NOMO-1 treated with dmso at 0.1 percent for 144 hours (cell line): ENCODE results near the gene OPRL1.

Source experiments
- DNase-seq: peaks from one replicate; lab custom pipeline; 2025; ENCODE audit not compliant: unreplicated experiment; lab: John Stamatoyannopoulos, UW

The OPRL1 gene

GRCh38 chr20:64042054-64042781 is 37.7 kb upstream of the OPRL1 start:
- no peak for DNase-seq

GRCh38 chr20:64043768-64044167 is 36.1 kb upstream of the OPRL1 start:
- no peak for DNase-seq

- no peak for DNase-seq
Measured at GRCh38 chr20:64044484-64045247, 35.2 kb upstream of the OPRL1 start.

DNA sequence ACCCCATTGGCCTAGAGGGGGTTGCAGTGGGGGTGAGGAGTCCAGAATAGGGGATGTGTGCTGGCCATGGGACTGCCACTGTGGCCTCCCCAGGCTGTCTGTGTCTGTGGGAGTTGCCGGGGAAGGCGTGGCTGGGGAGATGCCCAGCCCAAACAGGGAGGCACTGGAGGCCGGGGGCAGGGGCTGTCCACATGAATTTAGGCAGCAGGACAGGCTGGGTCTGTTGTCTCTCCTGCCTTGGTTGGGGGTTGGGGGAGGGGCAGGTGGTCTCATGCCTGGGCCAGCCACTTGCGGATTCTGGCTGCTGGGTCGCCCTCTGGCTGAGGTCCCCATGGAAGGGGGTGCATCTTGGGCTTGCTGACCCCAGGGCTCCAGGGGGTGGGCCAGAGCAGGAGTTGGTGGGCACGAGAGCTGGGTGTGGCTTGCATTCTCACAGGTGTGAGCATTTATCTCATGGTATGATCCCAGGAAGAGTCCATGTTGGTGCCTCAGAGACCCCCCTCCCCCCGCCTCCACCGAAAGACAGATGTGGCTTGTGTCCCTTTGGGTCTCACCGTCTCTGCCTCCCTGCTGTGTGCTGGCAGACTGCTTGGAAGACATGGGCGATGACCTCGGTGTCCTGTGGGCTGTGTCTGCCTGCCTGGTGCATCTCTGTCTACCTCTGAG is 34.4 kb upstream of the OPRL1 start:
- no peak for DNase-seq

DNA sequence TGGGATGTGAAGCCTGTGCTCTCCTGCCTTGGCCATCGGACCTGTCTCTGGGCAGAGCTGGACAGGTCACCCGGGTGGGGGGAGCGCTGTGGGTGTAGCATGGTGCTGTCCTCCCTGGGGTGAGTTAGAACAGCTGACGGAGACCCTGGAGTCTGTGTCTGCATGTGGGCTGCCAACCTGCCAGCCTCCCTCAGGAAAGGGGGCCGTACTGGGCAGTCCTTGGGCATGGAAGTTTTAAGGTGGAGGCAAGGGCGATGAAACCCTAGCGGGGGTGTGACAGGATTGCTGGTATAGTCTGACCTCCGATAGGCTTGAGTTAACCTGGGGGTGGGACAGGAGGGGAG is 32.9 kb upstream of the OPRL1 start:
- DNase-seq = no peak

GRCh38 chr20:64047968-64048401 is 31.9 kb upstream of the OPRL1 start:
- DNase-seq = no peak

- no peak for DNase-seq
Measured at GRCh38 chr20:64048402-64049044, 31.4 kb upstream of the OPRL1 start.

DNA sequence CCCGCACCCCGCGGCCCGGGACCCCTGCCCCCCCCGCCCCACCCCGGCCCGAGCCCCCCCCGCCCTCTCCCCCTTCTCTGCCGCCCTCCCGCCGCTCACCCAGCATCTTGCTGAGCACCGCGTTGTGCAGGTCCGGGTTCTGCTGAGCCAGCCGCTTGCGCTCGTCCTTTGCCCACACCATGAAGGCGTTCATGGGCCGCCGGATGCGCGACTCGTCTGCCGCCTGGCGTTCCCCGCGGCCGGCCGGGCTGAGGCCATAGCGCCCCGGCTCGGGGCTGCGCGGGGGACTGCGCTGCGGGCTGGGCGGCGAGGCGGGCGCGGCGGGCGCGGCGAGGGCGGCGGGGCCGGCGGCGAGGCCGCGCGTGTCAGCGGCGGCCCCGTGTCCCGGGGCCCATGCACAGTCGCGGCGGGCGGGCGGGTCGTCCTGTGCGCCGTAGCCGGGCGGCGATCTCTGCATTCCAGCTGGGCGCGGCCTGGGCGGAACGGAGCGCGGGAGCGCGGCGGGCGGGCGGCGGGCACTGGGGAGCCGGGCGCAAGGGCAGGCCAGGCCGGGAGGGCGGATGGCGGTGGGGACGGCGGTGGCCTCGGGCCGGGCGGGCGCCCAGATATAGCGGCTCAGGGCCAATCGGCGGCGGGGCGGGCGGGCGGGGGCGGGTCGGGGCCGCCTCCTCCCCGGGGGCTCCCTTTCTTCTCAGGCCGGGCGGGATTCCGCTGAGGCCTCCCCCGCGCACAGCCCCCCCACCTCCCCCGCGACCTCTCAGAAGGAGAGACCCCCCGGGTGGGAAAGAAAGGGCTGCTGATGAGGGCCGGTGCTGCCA is 30.6 kb upstream of the OPRL1 start, which contains the start of gene SOX18:
Gene SOX18 (minus strand): TSS at position 580 of the 818 bp plus-strand sequence. CDS start 123 bp downstream, at position 457.
- no peak for DNase-seq

DNA sequence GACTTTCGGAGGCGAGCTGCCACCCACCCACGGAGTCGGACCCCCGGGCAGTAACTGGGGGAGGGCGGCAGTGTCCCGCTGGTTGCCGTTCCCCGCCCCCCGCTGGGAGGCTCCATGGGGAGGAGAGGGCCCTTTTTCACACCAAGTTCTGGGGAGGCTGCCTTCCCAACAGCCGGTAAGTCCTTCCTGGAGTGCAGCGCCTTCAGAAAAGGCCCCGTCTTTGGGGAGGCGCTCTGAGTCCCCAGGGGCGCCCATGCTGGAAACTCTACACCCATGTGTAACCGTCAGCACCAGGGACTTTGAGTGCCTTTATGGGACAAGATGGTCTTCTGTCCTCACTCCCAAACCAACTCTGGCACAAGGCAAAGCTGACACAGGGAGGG is 30.0 kb upstream of the OPRL1 start:
- no peak for DNase-seq

GRCh38 chr20:64050261-64051032 is 29.4 kb upstream of the OPRL1 start:
- no peak for DNase-seq

DNA sequence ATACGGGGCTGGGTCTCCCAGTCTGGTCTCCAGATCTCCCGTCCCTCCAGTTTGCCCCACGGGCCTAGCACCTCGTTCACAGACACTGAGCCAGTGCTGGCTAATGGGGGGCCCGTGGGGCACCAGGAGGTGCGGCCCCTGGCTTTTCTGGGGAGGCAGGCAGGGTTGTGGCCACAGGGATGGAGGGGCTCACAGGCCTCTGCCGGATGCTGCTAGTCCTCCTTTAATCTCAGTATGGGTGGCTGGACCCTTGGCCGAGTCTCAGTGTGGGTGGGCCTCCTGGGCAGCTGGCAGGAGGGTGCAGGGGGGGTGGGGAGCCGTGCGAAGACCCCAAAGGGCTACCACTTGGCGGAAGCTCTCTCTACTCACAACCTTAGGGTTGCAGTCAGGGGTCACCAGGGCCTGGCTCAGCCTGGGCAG is 28.8 kb upstream of the OPRL1 start:
- DNase-seq = no peak

GRCh38 chr20:64051561-64052325 is 28.1 kb upstream of the OPRL1 start:
- no peak for DNase-seq

DNA sequence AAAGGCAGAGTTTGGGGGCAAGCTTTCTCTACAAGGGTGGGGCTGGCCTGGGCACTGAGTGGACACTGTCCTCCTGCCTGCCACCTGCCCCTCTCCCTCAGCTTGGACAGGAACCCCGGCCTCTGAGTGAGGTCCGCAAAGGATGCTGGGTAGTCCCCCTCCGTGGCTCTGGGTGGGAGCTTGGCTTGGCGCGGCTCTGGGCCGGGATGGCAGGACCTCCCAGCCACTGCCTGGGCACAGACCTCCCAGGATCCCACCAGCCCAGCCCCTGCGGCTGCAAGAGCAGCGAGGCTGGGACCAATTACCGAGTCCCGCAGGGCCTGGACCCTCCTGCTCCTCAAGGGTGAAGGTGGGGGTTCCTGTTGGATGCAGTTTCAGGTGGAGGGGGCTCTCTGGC is 27.6 kb upstream of the OPRL1 start:
- no peak for DNase-seq

- no peak for DNase-seq
Measured at GRCh38 chr20:64052987-64053840, 26.7 kb upstream of the OPRL1 start.

DNA sequence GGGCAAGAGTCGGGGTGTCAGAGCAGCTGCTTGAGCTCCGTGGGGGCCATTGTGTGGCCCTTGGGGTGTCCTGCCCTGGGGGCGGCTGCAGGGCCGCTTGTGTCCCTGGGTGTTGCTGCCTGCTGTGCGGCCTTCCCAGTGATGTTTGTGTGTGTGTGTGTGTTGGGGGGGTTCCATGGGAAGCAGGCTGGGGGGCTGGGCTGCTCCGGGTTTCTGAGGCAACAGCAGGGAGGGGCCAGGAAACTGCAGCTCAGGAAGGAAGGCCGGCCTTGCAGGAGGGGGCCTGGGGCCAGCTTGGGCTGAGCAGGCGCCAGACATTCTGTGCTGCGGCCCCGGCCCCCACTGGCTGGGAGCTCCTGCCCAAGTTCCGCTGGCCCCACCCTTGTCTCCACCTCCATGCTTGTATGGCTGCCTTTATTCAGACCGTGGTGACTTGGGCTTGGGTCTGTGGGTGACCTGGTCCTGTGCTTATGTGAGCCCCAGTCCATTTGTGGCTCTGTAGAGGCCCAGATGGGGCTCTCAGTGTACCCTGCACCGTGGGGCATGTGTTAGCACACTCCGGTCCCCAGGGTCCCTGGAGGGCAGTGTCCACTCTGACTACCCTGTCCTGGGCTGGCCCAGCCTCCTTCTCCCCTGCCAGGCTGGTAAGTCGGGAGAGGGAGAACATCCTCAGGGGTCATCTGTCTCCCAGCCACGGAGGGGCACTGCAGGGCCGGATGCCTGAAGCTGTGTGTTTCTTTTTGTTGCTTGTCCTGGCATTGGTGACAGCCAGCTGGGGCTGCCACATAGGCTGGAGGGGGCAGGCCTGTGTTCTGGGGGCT is 25.8 kb upstream of the OPRL1 start:
- no peak for DNase-seq

GRCh38 chr20:64055396-64055892 is 24.4 kb upstream of the OPRL1 start:
- DNase-seq = no peak
